HG03108 (cell line): ENCODE data around the gene DUSP28.

Experiments used
- ATAC-seq: cut with Tn5 transposase; IDR thresholded peaks from one replicate; pipeline ENCODE4 v1.9.1; 2021; ENCODE audit warnings: moderate library complexity; ENCODE audit not compliant: unreplicated experiment

The DUSP28 gene

GRCh38 chr2:240585101-240585500 is 24.9 kb downstream of the DUSP28 start:
- ATAC-seq = peak; percentile 17

- no peak for ATAC-seq
These were observed 25.6 kb downstream of the DUSP28 start for GRCh38 chr2:240585681-240586197.

DNA sequence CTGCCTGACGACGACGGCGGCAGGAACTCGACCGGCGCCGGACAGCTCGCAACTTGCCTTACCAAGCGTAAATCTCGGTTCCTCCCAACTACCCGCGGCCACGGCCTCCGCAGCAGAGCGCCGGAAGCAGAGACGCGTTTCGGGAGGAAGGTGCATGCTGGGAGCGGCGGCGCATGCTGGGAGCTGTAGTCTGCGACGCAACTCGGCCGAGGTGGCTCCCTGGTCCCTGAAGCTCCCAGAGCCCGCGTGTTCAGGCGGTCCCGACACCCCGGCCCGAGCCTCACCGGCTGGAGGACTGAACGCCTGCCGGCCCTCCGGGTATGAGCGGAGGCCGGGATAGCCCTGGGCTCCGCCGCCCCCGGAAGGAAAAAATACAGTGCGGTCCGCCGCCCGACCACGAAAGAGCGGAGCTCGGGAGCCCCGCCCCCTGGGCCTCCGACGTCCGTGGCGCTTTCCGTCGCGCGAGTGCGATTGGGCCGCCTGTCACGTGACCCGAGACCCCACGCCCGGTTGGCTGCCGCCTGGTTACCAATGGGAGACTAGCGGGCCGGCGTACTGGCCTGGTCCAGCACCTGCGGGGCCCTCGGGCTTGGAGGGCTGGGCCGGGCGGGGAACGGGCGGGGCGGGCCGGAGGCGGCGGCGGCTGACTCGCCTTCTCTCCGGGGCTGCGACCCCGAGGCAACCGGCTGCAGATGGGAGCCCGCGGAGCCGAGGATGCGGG is 26.2 kb downstream of the DUSP28 start, which contains the start of gene CAPN10:
Gene CAPN10, plus strand, starts transcription at position 537 of the 721 bp plus-strand sequence. Its CDS starts 178 bp downstream, at position 715.
- ATAC-seq = peak; percentile 53

DNA sequence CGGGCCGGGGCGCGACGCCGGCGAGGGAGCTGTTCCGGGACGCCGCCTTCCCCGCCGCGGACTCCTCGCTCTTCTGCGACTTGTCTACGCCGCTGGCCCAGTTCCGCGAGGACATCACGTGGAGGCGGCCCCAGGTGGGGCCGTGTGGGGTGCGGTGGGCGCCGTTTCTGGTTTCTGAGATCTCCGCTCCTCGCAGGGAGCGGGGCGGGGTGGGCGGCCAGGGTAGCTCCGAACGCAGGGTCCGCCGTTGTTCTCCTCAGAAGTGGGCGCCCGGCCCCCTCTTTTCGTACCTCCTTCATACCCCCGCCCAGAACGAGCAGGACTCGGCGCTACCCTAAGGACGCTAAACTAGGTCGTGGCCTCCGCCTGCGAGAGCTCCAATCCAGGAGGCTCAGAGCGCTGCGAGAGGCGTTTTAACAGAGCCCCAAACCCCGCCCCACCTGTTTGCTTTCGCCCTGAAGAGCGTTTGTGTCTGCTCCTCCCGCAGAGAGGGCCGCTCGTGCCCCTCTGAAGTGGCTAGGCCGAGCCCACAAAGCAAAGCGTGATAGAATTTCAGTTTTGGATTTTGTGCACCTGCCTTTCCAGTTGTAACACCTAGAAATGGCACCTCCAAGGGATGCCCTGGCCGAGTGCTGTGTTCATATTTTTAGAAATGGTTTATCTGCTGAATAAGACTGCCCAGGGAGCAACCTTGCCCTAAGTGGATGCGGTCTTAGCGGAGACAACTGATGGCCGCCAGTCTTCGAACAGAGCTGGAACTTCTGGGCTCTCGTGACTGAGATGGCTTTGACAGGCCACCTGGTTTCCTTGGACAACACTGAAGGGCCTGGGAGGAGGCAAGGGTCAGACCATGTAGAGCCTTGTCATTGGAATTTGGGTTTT is 27.0 kb downstream of the DUSP28 start:
- no peak for ATAC-seq

DNA sequence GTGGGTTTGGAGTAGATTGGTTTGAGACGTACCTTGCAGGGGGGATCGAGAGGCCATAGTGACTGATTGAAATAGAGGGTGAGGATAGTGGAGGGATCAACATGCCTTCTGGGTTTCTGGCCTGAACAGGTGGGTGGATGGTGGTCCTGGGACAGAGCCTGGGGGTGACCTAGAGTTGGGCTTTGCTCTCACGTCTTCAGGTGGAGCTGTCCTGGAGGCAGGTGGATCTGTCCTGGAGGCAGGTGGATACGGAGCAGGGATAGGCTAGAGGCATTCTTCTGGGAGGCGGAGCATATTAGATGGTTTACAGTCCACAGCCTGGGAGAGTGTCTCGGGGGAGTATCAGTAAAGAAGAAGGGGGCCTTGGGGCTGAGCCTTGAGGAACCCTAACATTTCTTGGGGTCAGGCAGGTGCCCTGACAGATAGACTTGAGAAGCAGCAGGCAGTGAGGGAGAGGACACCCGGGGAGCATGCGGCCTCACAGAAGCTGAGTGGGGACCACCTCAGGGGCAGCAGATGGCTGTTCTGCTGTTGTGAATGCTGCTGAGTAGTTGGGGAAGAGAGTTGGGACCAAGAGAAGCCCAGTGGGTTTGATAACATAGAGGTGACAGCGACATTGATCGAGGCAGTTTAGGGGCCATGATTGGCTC is 28.0 kb downstream of the DUSP28 start:
- ATAC-seq = no peak

- ATAC-seq = no peak
These were observed 28.5 kb downstream of the DUSP28 start for GRCh38 chr2:240588669-240589068.

GRCh38 chr2:240589375-240589774 is 29.2 kb downstream of the DUSP28 start:
- ATAC-seq = no peak

DNA sequence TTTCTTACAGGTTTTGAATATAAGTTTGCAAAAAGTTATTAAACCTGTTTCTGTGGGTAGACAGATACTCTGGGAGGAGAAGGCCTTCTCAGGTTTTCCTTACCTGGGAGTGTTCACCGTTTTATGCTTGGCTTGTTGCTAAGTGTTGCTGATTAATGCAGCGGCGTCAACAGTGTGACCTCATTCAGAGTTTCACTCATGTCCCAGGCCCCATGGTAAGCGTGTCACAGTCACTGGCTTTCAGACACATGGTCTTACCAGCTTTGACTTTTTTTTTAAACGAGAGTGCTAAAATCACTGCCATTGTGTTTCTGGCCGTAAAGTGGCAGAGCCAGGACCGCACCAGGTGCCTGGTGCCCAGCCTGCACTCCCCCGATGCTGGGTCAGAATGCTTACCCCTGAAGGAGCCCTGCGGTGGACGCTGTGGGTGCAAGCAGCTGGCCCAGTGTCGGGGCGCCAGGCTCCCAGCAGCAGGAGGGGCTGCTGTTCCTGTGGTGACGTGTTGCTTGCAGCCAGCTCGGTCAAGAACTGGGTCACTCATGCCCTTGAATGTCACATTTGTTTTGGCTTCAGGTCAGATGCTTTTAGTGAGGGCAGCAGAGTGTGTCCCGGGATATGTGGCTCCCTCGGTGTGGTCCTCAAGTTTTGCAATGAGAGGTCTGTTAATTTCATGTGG is 29.8 kb downstream of the DUSP28 start:
- no peak for ATAC-seq

DNA sequence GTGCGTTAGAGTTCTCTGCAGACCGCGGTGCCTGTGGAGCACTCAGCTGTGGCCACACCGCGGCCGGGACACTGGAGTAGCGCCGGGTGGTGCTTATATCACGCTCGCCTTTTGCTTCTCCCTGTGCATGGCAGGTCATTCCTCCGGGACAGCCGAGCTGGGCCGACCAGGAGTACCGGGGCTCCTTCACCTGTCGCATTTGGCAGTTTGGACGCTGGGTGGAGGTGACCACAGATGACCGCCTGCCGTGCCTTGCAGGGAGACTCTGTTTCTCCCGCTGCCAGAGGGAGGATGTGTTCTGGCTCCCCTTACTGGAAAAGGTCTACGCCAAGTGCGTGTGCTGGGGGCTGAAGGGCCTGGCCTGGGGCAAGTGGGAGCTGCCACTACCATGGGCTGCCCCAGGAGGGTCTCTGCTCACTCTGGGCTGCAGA is 30.5 kb downstream of the DUSP28 start:
- ATAC-seq = no peak

DNA sequence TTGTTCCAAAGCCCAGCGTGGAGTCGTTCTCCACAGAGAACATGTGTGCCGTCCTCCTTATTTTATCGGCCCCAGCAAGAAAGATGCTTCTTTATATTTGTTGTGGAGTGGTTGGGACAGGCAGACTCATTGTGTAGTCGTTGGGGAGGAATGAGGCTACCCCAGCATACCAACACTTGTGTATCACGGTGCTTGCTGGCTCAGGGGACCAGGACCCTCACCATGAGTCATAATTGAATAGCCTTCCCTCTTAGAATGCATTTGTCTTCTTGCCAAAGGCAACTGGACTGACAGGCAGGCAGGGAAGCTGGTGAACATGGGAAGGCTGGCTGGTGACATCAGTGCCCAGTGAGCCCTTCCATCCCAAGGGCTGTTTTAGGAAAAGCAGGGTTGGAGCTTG is 31.1 kb downstream of the DUSP28 start:
- no peak for ATAC-seq

DNA sequence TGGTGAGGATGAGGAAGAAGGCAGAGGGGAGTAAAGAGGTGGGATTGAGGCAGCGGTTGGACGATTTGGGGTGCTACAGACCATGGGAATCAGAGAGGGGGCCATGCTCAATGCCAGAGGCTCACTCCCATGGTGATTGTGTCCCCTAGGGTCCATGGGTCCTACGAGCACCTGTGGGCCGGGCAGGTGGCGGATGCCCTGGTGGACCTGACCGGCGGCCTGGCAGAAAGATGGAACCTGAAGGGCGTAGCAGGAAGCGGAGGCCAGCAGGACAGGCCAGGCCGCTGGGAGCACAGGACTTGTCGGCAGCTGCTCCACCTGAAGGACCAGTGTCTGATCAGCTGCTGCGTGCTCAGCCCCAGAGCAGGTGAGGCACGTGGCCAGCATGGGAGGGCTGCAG is 31.6 kb downstream of the DUSP28 start:
- ATAC-seq = no peak

- no peak for ATAC-seq
These were observed 33.0 kb downstream of the DUSP28 start for GRCh38 chr2:240593026-240593702.

DNA sequence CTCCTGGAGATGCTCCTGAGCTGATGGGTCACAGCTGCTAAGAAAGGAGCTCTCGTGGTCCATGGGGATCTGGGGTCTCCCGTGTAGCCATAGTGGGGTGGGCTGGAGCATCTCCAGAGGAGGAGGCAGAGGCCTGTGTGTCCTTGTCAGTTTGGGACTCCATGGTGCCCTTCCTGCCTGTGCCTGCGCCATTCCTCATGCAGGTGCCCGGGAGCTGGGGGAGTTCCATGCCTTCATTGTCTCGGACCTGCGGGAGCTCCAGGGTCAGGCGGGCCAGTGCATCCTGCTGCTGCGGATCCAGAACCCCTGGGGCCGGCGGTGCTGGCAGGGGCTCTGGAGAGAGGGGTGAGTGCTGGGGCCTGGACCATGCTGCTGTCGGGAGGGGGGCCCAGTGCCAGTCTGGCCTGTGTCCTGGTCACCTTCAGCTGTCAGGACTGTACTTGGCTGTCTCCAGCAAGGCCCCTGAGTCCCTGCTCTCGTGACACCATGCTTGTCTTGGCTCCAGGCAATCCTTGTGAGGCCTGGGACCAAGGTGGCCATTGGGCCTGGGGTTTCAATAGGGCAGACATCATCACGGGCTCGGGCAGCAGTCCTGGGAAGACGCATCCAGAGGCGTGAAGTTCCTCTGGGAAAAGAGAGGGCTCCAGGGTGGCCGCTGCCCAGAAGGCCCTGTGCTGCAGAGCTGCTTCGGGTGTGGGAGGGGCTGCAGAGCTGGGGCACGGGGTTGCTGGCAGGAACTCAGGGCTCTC is 33.7 kb downstream of the DUSP28 start:
- no peak for ATAC-seq

DNA sequence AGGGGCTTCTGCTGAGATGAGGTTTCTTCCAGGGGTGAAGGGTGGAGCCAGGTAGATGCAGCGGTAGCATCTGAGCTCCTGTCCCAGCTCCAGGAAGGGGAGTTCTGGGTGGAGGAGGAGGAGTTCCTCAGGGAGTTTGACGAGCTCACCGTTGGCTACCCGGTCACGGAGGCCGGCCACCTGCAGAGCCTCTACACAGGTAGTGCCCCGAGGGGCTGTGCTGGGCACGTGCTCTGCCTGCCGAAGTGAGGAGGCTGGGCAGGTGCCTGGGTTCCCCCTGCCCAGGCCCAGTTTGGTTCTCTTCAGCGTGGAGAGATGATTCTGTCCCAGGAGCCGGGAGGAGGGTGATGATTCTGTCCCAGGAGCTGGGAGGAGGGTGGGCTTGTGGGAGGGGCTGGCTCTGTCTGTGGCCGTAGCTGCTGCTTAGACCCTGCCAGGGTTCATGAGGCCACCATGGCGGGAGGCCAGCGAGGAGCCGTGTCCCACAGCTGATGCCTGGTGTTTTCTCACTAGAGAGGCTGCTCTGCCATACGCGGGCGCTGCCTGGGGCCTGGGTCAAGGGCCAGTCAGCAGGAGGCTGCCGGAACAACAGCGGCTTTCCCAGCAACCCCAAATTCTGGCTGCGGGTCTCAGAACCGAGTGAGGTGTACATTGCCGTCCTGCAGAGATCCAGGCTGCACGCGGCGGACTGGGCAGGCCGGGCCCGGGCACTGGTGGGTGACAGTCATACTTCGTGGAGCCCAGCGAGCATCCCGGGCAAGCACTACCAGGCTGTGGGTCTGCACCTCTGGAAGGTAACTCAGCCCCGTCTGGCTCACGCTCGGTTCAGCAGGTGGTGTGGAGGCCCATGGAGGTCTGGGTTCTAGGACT is 34.6 kb downstream of the DUSP28 start:
- no peak for ATAC-seq

DNA sequence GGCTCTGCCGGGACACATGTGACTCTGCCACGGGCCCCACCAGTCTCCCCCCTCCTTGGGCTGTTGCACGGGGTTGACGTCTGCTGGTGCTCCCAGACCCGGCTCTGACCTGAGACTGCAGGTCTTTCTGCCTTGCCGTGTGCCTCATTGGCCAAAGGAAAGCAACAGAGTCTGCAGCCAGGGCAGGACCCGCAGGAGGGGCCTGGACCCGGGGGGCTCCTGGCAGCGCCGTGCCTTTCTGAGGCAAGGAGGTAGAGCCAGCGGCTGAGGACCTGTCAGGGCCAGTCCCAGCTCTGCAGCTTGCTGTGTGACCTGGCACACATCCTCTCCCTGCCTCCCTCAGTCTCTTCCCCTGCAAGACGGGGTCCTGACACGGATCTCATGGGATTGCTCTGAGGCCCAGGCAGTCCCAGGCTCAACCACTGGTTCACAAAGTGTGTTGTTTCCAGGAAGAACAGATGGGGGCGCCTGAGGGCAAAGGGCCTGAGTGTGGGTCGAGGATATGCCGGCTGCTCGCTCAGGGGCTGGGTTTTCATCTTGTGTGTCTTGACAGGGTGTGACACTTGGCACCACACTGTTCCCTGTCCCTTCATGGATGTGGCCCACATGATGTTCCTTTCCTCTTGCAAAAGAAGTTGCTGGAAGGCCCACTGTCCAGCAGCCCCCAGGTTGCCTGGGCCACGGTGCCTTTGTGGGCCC is 35.4 kb downstream of the DUSP28 start:
- no peak for ATAC-seq

GRCh38 chr2:240596080-240596460 is 35.9 kb downstream of the DUSP28 start:
- no peak for ATAC-seq

DNA sequence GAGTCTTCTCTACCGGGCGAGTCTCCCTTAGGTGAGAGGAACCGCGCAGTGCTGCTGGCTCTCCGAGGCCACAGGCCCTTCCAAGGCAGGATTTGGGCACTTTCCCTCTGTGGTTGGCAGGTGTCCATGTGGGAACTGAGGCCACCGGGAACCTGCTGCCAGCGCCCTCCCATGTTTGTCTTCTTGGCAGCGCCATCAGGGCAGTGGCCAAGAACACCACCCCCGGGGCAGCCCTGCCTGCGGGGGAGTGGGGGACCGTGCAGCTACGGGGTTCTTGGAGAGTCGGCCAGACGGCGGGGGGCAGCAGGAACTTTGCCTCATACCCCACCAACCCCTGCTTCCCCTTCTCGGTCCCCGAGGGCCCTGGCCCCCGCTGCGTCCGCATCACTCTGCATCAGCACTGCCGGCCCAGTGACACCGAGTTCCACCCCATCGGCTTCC is 36.4 kb downstream of the DUSP28 start:
- no peak for ATAC-seq

- no peak for ATAC-seq
These were observed 36.9 kb downstream of the DUSP28 start for GRCh38 chr2:240597054-240597418.
